ENCODE data around the gene SDK1.

Gene SDK1

GRCh38 chr7:4003503-4003902 is 702.5 kb downstream of the SDK1 start:
- DNase-seq (ENCODE audit: extremely low read depth, low read depth), result no peak
- TF ChIP-seq, protein P1, sequence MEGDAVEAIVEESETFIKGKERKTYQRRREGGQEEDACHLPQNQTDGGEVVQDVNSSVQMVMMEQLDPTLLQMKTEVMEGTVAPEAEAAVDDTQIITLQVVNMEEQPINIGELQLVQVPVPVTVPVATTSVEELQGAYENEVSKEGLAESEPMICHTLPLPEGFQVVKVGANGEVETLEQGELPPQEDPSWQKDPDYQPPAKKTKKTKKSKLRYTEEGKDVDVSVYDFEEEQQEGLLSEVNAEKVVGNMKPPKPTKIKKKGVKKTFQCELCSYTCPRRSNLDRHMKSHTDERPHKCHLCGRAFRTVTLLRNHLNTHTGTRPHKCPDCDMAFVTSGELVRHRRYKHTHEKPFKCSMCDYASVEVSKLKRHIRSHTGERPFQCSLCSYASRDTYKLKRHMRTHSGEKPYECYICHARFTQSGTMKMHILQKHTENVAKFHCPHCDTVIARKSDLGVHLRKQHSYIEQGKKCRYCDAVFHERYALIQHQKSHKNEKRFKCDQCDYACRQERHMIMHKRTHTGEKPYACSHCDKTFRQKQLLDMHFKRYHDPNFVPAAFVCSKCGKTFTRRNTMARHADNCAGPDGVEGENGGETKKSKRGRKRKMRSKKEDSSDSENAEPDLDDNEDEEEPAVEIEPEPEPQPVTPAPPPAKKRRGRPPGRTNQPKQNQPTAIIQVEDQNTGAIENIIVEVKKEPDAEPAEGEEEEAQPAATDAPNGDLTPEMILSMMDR (IDR thresholded peaks at IDR 0.05; ENCODE audit: low read depth, low read length), result no peak

DNA sequence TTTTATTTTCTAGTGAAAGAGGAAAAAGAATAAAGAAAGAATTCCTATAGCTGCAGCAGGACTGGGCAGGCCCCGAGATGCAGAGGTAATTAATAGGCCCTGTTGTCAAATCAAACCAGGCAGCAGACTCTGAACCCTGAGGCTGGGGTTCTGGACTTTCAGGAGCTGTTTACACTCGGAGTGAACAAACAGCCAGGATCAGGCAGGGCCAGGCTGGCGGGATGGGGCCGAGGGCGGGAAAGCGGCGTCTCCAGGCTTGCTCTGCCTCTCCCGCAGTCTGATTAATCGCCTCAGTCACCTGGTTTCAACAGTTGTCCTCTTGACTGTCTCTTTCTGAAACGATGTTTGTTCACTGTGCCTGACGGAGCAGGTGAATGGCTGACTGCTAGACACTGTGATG is 705.6 kb downstream of the SDK1 start:
- TF ChIP-seq, protein P1 (IDR thresholded peaks at IDR 0.05; ENCODE audit: low read depth, low read length), result no peak
- no peak for DNase-seq (ENCODE audit: extremely low read depth, low read depth)

DNA sequence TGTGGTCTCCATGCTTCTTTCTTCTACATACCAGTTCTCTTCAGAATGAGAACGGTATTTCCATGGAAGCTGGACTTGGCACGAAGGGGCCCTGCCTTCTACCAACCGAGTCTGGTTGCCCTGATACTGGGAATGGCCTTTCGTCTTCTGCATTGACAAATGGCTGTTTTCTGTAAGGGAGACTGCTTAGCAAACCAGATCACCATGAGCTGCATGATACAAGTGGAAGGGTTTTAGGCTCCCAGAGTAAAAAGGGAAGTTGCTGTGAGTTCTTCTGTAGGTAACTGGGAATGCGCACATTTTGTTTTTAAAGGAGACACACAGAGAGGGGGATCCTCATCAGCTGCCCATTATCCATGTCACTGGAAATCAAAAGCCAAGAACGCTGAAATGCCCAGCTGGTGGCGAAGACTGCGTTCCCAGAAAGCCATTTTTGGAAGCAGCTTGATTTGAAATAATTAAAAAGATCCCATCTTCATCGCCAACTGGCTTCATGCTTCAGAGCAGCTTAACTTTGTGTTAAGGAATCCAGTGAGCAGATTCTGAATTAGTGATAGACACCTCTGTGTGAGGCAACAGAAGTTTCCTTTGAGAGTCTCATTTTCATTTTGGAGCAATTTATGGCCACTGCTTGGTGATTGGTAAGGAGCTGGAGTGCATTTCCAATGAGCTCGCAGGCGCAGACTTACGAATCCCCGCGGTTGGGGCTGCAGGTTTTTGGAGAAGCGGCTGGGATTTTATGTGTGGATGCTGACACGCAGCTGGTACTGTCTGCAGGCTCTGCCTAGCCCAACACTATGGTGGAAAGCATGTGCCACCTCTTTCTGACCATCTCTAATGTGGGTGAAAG is 708.4 kb downstream of the SDK1 start:
- TF ChIP-seq, protein P1 (IDR thresholded peaks at IDR 0.05; ENCODE audit: low read depth, low read length), result no peak
- no peak for DNase-seq (ENCODE audit: extremely low read depth, low read depth)

- DNase-seq (ENCODE audit: extremely low read depth, low read depth), result no peak
These were observed 709.1 kb downstream of the SDK1 start for GRCh38 chr7:4010061-4010605.

GRCh38 chr7:4010923-4011656 is 710.0 kb downstream of the SDK1 start:
- TF ChIP-seq, protein P1 (IDR thresholded peaks at IDR 0.05; ENCODE audit: low read depth, low read length), result no peak
- DNase-seq (ENCODE audit: extremely low read depth, low read depth), result no peak

More at GRCh38 chr7:4010061-4010605, 709.1 kb downstream of the SDK1 start:
- TF ChIP-seq, protein P1 (IDR thresholded peaks at IDR 0.05; ENCODE audit: low read depth, low read length), result no peak

GRCh38 chr7:4013793-4014192 is 712.7 kb downstream of the SDK1 start:
- TF ChIP-seq, protein P1 (IDR thresholded peaks at IDR 0.05; ENCODE audit: low read depth, low read length), result no peak
- DNase-seq (ENCODE audit: extremely low read depth, low read depth), result no peak
